Neural progenitor cell (in vitro differentiated cells): ENCODE data around the gene OR9I1.

Experiments
- CTCF ChIP-seq: fragments of 200-600 bp; sonication (generic); IDR thresholded peaks from 2 replicates; pipeline ENCODE4 v1.5.1; 2017; ENCODE audit warnings: antibody characterized with exemption, mild to moderate bottlenecking
- EZH2 ChIP-seq: fragments of 200-600 bp; sonication (generic); IDR thresholded peaks from 2 replicates; pipeline ENCODE4 v1.6.1; 2017; ENCODE audit warnings: antibody characterized with exemption, mild to moderate bottlenecking, moderate library complexity
- EZH2phosphoT487 ChIP-seq: fragments of 200-600 bp; sonication (generic); IDR thresholded peaks from 2 replicates; pipeline ENCODE4 v1.6.1; 2017; ENCODE audit warnings: antibody characterized with exemption

- TF ChIP-seq CTCF: no peak
- TF ChIP-seq EZH2: no peak
- TF ChIP-seq EZH2phosphoT487: no peak
These were observed 8.2 kb upstream of the OR9I1 start for GRCh38 chr11:58133309-58134076.
